Endodermal cell (in vitro differentiated cells): Measurements from ENCODE around the gene ERFL. TPM values are rescaled to one million over a fixed set of nuclear protein-coding genes. Genes with fewer than 3 reads are reported as not detected.
A peak's percentile ranks its signal among the peaks of the same experiment; 100 is the strongest.

Source experiments
- DNase-seq: peaks from one replicate; pipeline ENCODE4 v3.0.0-alpha.2; 2017
- H3K27ac ChIP-seq: 2 replicates; pipeline ENCODE4 v1.5.1; 2013; ENCODE audit warnings: mild to moderate bottlenecking, low read depth, low read length, moderate library complexity
- H3K27me3 ChIP-seq: 2 replicates; pipeline ENCODE4 v1.6.1; 2013; ENCODE audit warnings: mild to moderate bottlenecking, low read length, moderate library complexity; ENCODE audit not compliant: insufficient read depth, control insufficient read depth, poor library complexity, severe bottlenecking
- H3K36me3 ChIP-seq: 2 replicates; pipeline ENCODE4 v1.7.0; 2013; ENCODE audit warnings: mild to moderate bottlenecking, low read length, moderate library complexity; ENCODE audit not compliant: control insufficient read depth, insufficient read depth
- H3K4me1 ChIP-seq: one replicate; pipeline ENCODE4 v1.7.0; 2013; ENCODE audit warnings: low read length; ENCODE audit not compliant: control insufficient read depth, insufficient read depth
- H3K4me3 ChIP-seq: 2 replicates; pipeline ENCODE4 v1.5.1; 2013; ENCODE audit warnings: mild to moderate bottlenecking, low read length, moderate library complexity
- H3K9ac ChIP-seq: 2 replicates; pipeline ENCODE4 v1.6.1; 2013; ENCODE audit warnings: mild to moderate bottlenecking, low read length, moderate library complexity; ENCODE audit not compliant: poor library complexity, severe bottlenecking; ENCODE audit errors: extremely low read depth
- H3K9me3 ChIP-seq: 2 replicates; pipeline ENCODE4 v1.6.1; 2013; ENCODE audit warnings: mild to moderate bottlenecking, low read length, moderate library complexity; ENCODE audit not compliant: control insufficient read depth
- H3K27ac Mint-ChIP-seq: 2 replicates; pipeline ENCODE4 v1.8.0; 2020; ENCODE audit warnings: mixed read lengths
- H3K27me3 Mint-ChIP-seq: 2 replicates; pipeline ENCODE4 v1.8.0; 2021; ENCODE audit warnings: mild to moderate bottlenecking, mixed read lengths; ENCODE audit not compliant: insufficient read depth
- H3K36me3 Mint-ChIP-seq: 2 replicates; pipeline ENCODE4 v1.8.0; 2020; ENCODE audit warnings: low read depth, mixed read lengths
- H3K4me1 Mint-ChIP-seq: 2 replicates; pipeline ENCODE4 v1.8.0; 2020; ENCODE audit warnings: mixed read lengths
- H3K4me3 Mint-ChIP-seq: 2 replicates; pipeline ENCODE4 v1.8.0; 2020; ENCODE audit warnings: mild to moderate bottlenecking, moderate library complexity, mixed read lengths
- H3K9me3 Mint-ChIP-seq: 2 replicates; pipeline ENCODE4 v1.8.0; 2020; ENCODE audit warnings: mild to moderate bottlenecking, mixed read lengths
- WGBS, 2 experiments: methylation state at CpG; one replicate each; pipeline versions ENCODE4 v1.1.5 to v1.1.7; 2013; ENCODE audit warnings: missing lambda C conversion rate in 2 of 2, mixed read lengths in 1 of 2; ENCODE audit not compliant: insufficient coverage in 1 of 2, insufficient read length in 1 of 2; 5-methylcytosine and 5-hydroxymethylcytosine counted together
- total RNA-seq, 2 donors: library from RNA; stranded (reverse); fragmentation: NEBNext Ultra II Directional in 1 of 2; extraction: Animal tissue kit (Norgen Biotek cat#: 25700) in 1 of 2; gene quantifications; 2 replicates in 1 of 2; 3 replicates in 1 of 2; pipeline ENCODE4 v1.2.1, GENCODE V29; 2021
- TF ChIP-seq, protein P1 (sequence below): fragments of 200-600 bp; sonication (generic); conservative IDR thresholded peaks from 2 replicates; pipeline ENCODE4 v1.5.0; 2021; ENCODE audit warnings: antibody characterized with exemption, mild to moderate bottlenecking

Gene ERFL
- total RNA-seq, 2 donors from 2014 or later, result 0.13 to 0.53 TPM

DNA sequence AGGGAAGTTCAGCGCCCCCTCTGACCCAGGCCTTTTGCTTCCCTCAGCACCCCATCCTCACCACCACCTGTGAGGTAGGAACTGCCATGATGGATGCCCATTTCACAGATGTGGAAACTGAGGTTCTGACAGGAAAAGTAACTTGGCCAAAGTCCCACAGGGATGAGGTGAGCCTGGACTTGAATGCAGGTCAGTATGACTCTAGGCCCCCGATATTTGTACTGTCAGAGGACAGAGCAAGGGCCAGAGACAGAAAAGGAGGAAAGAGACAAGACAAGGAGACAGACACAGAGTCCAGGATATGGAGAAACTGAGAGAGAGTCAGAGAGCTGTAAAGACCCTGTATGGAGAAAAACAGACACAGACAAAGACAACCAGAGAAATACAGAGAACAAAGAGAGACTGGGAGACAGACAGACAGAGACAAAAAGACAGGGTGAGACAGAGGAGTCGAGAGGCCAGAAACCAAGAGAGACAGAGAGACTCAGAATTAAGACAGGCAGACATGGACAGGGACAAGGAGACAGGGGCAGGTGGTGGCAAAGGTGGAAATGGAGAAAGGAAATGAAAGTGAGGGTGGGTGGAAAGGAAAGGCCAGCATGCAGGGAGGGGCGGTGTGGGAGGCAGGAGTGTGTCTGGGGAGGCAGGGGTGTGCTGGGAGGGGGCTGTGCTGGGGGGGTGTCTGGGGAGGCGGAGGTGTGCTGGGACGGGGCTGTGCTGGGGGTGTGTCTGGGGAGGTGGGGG, 5.0 kb downstream of the ERFL start:
- H3K4me3 ChIP-seq, result no peak overlapping the region
- H3K36me3 ChIP-seq, result no peaks in the 10 kb centered on the region
- no peak overlapping the region for H3K27ac Mint-ChIP-seq
- H3K9me3 Mint-ChIP-seq, result no peaks in the 10 kb centered on the region
- peaks cover 19% of the 10 kb centered on the region for H3K27me3 Mint-ChIP-seq
- H3K27me3 ChIP-seq, result peaks cover 98% of the 10 kb centered on the region
- H3K9ac ChIP-seq, result no peak overlapping the region
- no peak overlapping the region for H3K4me3 Mint-ChIP-seq
- H3K4me1 ChIP-seq, result no peaks in the 10 kb centered on the region
- H3K9me3 ChIP-seq, result no peaks in the 10 kb centered on the region
- TF ChIP-seq, protein P1, sequence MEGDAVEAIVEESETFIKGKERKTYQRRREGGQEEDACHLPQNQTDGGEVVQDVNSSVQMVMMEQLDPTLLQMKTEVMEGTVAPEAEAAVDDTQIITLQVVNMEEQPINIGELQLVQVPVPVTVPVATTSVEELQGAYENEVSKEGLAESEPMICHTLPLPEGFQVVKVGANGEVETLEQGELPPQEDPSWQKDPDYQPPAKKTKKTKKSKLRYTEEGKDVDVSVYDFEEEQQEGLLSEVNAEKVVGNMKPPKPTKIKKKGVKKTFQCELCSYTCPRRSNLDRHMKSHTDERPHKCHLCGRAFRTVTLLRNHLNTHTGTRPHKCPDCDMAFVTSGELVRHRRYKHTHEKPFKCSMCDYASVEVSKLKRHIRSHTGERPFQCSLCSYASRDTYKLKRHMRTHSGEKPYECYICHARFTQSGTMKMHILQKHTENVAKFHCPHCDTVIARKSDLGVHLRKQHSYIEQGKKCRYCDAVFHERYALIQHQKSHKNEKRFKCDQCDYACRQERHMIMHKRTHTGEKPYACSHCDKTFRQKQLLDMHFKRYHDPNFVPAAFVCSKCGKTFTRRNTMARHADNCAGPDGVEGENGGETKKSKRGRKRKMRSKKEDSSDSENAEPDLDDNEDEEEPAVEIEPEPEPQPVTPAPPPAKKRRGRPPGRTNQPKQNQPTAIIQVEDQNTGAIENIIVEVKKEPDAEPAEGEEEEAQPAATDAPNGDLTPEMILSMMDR, result no peak
- no peaks in the 10 kb centered on the region for H3K36me3 Mint-ChIP-seq
- peaks cover 11% of the 10 kb centered on the region for H3K4me1 Mint-ChIP-seq
- WGBS, 2 experiments, result 58 to 64% methylated on average over 2 to 4 of the region's 6 CpGs
- DNase-seq, result no peak
- H3K27ac ChIP-seq, result no peak overlapping the region

DNA sequence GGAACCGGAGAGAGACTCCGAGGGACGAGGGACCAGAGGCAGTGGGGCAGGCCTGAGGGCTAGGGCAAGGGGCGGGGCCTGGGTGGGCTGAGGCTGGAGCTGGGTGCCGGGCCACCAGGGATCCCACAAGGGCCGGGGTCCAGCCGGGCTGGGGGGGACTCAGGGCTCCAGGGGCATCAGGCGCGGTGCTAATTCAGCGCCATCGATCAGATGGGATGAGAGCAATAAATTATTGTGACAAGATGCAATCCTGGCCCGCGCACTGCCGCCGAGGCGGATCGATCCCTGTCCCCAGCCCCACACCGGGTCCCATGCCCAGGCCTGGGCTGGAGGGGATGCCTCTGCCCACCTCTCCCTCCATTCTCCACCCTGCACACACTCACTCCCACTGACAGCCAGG, 5.7 kb downstream of the ERFL start:
- Histone ChIP-seq H3K9ac (no peak overlapping the region), H3K4me3 (no peak overlapping the region), H3K36me3 (no peaks in the 10 kb centered on the region), H3K9me3 (no peaks in the 10 kb centered on the region), H3K27me3 (peaks cover 98% of the 10 kb centered on the region), H3K27ac (no peak overlapping the region), H3K4me1 (no peaks in the 10 kb centered on the region)
- 11 to 46% methylated on average over 8 to 18 of the region's 18 CpGs for WGBS, 2 experiments
- peaks cover 15% of the 10 kb centered on the region for H3K27me3 Mint-ChIP-seq
- H3K4me1 Mint-ChIP-seq, result peaks cover 11% of the 10 kb centered on the region
- H3K9me3 Mint-ChIP-seq, result no peaks in the 10 kb centered on the region
- DNase-seq, result no peak
- H3K27ac Mint-ChIP-seq, result no peak overlapping the region
- H3K36me3 Mint-ChIP-seq, result no peaks in the 10 kb centered on the region
- TF ChIP-seq, protein P1, result no peak
- no peak overlapping the region for H3K4me3 Mint-ChIP-seq

DNA sequence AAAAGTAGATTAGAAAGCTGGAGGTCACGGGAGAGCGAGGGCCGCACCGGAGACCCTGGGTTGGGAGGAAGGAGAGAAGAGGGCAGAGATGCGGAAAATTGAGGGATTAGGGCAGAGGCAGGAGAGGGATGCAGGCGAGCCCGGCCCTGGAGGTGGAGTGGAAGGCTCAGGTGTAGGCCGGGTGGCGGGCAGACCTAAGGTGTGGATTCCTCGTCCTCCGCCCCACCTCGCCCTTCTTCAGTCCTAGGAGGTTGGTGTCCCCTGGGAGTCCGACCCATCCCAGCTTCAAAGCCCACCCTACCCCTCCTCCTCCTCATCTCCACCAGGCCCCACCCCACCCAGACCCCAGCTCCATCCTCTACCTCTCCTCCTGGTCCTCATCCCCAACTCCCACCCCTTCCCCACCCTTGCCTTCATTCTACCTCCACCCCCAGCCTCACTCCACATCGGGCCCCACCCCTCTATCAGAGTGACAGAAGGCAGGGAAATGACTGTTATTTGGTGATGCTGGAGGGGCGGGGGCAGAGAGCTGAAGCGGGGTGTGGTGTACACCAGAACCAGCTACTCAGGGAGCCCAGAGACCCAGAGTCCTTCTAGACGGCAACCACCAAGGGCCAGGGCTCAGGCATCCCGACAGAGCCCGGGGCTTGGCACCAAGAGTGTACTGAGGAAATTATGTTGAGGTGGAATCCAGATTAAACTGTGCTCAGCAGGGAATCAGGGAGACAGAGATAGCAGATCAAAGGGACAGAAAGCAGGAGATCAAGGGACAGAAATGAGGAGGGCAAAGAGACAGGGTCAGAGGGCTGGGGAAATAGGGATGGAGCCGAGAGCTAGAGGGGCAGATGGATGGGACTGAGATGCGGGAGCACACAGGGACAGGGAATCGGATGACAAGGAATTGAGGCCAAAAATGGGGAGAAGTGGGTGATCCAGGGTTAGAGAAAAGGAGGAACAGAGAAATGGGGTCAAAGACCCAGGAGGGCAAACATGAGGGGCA, 6.4 kb downstream of the ERFL start:
- H3K27ac Mint-ChIP-seq, result no peak overlapping the region
- H3K4me1 Mint-ChIP-seq, result peaks cover 11% of the 10 kb centered on the region
- no peaks in the 10 kb centered on the region for H3K36me3 Mint-ChIP-seq
- DNase-seq, result peak; percentile 47
- Histone ChIP-seq H3K27me3 (peaks cover 98% of the 10 kb centered on the region), H3K4me1 (no peaks in the 10 kb centered on the region), H3K4me3 (no peak overlapping the region), H3K27ac (no peak overlapping the region), H3K9me3 (no peaks in the 10 kb centered on the region), H3K36me3 (no peaks in the 10 kb centered on the region), H3K9ac (no peak overlapping the region)
- no peaks in the 10 kb centered on the region for H3K9me3 Mint-ChIP-seq
- peaks cover 15% of the 10 kb centered on the region for H3K27me3 Mint-ChIP-seq
- TF ChIP-seq, protein P1, result no peak
- no peak overlapping the region for H3K4me3 Mint-ChIP-seq
- 4 to 25% methylated on average over 8 to 21 of the region's 22 CpGs for WGBS, 2 experiments
